ENCODE measurements around the gene RNF150.
A peak's percentile ranks its signal among the peaks of the same experiment; 100 is the strongest.

RNF150 gene

DNA sequence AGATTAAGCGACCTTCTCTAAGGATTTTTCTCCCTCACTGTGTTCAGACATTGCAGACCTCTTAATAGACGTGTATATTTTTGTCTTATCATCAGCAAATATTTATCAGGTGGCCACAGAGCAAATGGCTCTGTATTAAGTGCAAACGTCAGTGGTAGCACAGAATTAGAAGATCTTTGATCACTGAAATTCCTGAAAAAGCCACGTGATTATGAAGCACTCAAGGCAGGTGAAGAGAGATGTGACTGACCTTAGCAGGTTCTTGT is 271.2 kb downstream of the RNF150 start:
- no peak overlapping the region for H3K4me3 Mint-ChIP-seq
- DNase-seq: no peak
- peaks cover 14% of the 10 kb centered on the region for H3K27me3 Mint-ChIP-seq (ENCODE audit: low read depth, poor library complexity)
- H3K9me3 Mint-ChIP-seq: no peaks in the 10 kb centered on the region
- TF ChIP-seq, protein P1, sequence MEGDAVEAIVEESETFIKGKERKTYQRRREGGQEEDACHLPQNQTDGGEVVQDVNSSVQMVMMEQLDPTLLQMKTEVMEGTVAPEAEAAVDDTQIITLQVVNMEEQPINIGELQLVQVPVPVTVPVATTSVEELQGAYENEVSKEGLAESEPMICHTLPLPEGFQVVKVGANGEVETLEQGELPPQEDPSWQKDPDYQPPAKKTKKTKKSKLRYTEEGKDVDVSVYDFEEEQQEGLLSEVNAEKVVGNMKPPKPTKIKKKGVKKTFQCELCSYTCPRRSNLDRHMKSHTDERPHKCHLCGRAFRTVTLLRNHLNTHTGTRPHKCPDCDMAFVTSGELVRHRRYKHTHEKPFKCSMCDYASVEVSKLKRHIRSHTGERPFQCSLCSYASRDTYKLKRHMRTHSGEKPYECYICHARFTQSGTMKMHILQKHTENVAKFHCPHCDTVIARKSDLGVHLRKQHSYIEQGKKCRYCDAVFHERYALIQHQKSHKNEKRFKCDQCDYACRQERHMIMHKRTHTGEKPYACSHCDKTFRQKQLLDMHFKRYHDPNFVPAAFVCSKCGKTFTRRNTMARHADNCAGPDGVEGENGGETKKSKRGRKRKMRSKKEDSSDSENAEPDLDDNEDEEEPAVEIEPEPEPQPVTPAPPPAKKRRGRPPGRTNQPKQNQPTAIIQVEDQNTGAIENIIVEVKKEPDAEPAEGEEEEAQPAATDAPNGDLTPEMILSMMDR (IDR thresholded peaks at IDR 0.05): no peak
- peaks cover 6% of the 10 kb centered on the region for H3K36me3 Mint-ChIP-seq (ENCODE audit: low read depth)
- no peak overlapping the region for H3K27ac Mint-ChIP-seq
- H3K4me1 Mint-ChIP-seq: peaks cover 8% of the 10 kb centered on the region

DNA sequence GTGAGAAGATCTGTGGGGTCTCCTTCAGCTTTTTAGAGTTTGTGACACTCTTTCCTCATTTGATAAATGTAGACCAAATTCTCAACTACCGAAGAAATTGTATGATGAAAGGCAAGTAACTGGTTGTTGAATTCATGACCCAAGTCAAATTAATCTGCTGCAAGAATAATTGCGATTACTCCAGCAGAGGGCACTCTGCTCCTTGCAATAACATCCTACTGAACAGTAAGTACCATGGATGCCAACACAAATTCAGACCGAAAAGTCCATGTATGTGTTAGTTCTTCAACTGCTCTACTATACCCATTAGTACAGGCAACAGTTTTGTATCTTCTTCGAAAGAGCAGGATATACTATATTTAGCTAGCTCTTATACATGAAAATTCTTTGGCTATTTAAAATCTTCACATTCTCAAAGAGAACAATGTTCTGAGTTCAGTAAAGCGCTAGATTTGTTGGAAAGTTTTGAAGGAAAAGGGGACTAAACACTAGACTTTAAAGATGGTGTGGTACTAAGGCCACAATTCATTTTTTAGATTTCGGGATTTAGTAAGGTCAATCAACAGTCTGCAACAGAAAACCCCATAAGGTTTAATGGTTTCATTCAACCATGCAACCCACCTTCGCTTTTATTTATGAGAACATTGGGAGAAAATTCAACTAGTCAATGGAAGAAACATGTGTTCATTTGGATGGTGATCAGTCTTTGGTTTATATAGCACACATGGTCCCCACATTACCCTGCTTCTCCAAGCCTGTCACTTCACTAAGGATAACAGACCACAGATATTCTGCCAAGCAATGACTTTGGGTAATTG is 271.7 kb downstream of the RNF150 start:
- peak; percentile 55 for DNase-seq
- TF ChIP-seq, protein P1 (IDR thresholded peaks at IDR 0.05): peak; percentile 75
- no peak overlapping the region for H3K27ac Mint-ChIP-seq
- H3K4me3 Mint-ChIP-seq: no peak overlapping the region
- no peaks in the 10 kb centered on the region for H3K9me3 Mint-ChIP-seq
- H3K4me1 Mint-ChIP-seq: peaks cover 13% of the 10 kb centered on the region
- peaks cover 14% of the 10 kb centered on the region for H3K27me3 Mint-ChIP-seq (ENCODE audit: low read depth, poor library complexity)
- peaks cover 6% of the 10 kb centered on the region for H3K36me3 Mint-ChIP-seq (ENCODE audit: low read depth)

DNA sequence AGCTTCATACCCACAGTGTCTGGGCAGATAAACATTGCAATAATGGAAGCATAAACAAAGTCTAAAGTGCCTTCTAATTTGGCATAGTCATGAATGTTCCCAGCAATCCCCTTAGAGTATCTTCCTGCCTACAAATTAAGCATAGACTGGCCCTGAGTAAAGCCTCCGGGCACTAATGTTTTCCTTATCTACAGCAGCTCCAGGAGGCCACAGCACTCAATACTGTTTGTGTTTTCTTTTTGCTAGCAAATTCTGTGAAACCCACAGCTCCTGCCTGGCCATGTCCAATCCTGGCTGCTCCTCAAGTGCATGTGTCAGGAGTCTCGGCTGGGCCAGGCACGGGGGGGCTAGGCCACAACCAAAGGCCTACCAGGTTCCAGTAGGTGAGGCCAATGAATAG is 274.4 kb downstream of the RNF150 start:
- H3K4me1 Mint-ChIP-seq: peaks cover 14% of the 10 kb centered on the region
- H3K27me3 Mint-ChIP-seq (ENCODE audit: low read depth, poor library complexity): peaks cover 20% of the 10 kb centered on the region
- H3K27ac Mint-ChIP-seq: no peak overlapping the region
- TF ChIP-seq, protein P1 (IDR thresholded peaks at IDR 0.05): no peak
- no peaks in the 10 kb centered on the region for H3K9me3 Mint-ChIP-seq
- H3K36me3 Mint-ChIP-seq (ENCODE audit: low read depth): no peaks in the 10 kb centered on the region
- DNase-seq: no peak
- H3K4me3 Mint-ChIP-seq: no peak overlapping the region

DNA sequence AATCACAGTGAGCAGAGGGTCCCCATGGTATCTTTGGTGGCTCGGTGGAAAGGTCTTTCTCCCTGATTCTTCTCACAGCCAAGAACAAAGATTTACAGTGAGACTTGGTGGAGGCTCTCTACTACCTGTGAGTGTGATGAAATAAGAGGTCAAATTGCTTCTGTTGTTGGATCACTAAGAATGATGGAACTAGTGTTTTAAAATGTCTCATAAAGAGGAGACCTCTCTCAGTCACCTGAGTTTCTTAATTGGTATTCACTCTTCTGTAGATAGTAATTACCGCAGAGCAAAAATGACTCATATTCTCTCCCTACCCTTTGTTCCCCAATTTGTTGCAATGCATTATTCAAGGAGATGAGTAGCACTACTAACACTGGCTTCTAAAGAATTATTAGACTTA is 276.2 kb downstream of the RNF150 start:
- Mint-ChIP-seq H3K27me3 (ENCODE audit: low read depth, poor library complexity) (peaks cover 20% of the 10 kb centered on the region), H3K36me3 (ENCODE audit: low read depth) (no peaks in the 10 kb centered on the region), H3K27ac (no peak overlapping the region), H3K4me1 (peaks cover 14% of the 10 kb centered on the region), H3K4me3 (no peak overlapping the region), H3K9me3 (no peaks in the 10 kb centered on the region)
- DNase-seq: no peak
- TF ChIP-seq, protein P1 (IDR thresholded peaks at IDR 0.05): no peak

DNA sequence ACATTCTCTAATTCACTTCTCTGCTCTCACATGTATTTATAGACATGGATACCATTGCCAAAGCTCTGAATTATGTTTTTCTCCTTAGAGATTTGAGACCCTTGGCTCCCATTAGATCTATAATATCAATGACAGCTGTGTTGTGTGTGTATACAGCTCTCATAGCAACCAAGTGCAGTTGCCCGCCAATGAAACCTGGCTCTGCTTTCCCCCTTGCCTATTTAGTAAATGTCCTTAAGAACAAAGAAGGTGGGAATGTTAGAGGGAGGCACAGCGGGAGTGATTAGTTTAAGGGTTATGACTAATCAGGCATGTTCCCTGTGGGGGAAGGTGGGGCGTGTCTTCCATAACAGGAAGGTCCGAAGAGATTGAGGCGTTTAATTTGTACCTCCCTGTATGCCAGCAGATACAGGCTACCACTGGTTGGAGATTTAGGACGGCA is 276.6 kb downstream of the RNF150 start:
- no peaks in the 10 kb centered on the region for H3K9me3 Mint-ChIP-seq
- H3K36me3 Mint-ChIP-seq (ENCODE audit: low read depth): no peaks in the 10 kb centered on the region
- peaks cover 14% of the 10 kb centered on the region for H3K4me1 Mint-ChIP-seq
- no peak overlapping the region for H3K4me3 Mint-ChIP-seq
- peak overlapping the region; percentile 95 for H3K27ac Mint-ChIP-seq
- DNase-seq: no peak
- TF ChIP-seq, protein P1 (IDR thresholded peaks at IDR 0.05): no peak
- peaks cover 20% of the 10 kb centered on the region for H3K27me3 Mint-ChIP-seq (ENCODE audit: low read depth, poor library complexity)

DNA sequence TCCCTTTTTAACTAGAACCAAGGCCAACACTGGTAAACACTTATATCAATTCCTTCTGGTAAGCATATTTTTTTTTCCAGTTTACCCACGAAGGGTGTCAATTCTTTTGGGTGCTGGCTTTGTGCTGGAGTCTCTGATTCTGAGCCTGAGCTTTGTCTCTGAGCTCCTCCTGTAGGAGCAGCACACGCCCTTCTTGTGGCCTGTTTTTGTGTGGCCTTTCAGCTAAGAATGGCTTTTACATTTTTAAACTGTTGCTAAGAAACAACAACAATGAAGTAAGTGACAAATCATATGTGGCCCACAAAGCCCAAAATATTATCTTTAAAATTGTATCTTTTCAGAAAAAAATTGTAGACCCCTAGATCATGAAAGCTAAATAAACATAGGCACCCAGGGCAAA is 279.1 kb downstream of the RNF150 start:
- H3K9me3 Mint-ChIP-seq: no peaks in the 10 kb centered on the region
- H3K4me1 Mint-ChIP-seq: peaks cover 8% of the 10 kb centered on the region
- H3K36me3 Mint-ChIP-seq (ENCODE audit: low read depth): no peaks in the 10 kb centered on the region
- no peak for DNase-seq
- no peak overlapping the region for H3K4me3 Mint-ChIP-seq
- H3K27me3 Mint-ChIP-seq (ENCODE audit: low read depth, poor library complexity): peaks cover 18% of the 10 kb centered on the region
- H3K27ac Mint-ChIP-seq: no peak overlapping the region
- TF ChIP-seq, protein P1 (IDR thresholded peaks at IDR 0.05): no peak
